Lung (tissue), 12 donors: ENCODE data around the gene SLC8A2. TPM values are rescaled to one million over a fixed set of nuclear protein-coding genes. Genes with fewer than 3 reads are reported as not detected.

Experiments used
- ATAC-seq: fragments of 200-7000 bp; cut with Tn5 transposase; one replicate; pipeline ENCODE4 v1.9.1; 2020; ENCODE audit warnings: moderate number of reproducible peaks; ENCODE audit not compliant: insufficient read depth, low FRiP score
- DNase-seq, 3 donors: peaks; one replicate each; pipeline ENCODE4 v3.0.0-alpha.2; 2013 to 2017
- H3K27ac ChIP-seq, 2 donors: one replicate each; pipeline ENCODE4 v1.5.1; 2013; ENCODE audit warnings: mild to moderate bottlenecking in 2 of 2, moderate library complexity in 2 of 2, control low read depth in 1 of 2, inconsistent platforms in 1 of 2, low read depth in 1 of 2, low read length in 1 of 2
- H3K27me3 ChIP-seq, 3 donors: one replicate each; pipeline ENCODE4 v1.5.1; 2013; ENCODE audit warnings: low read length in 2 of 3; ENCODE audit not compliant: control insufficient read depth in 3 of 3, insufficient read depth in 3 of 3
- H3K36me3 ChIP-seq, 4 donors: one replicate each; pipeline ENCODE4 v1.5.1; 2013; ENCODE audit warnings: low read length in 4 of 4, mild to moderate bottlenecking in 1 of 4, moderate library complexity in 1 of 4; ENCODE audit not compliant: control insufficient read depth in 4 of 4, insufficient read depth in 4 of 4
- H3K4me1 ChIP-seq, 5 donors: one replicate each; pipeline ENCODE4 v1.5.1; 2013; ENCODE audit warnings: low read length in 5 of 5, mild to moderate bottlenecking in 2 of 5, moderate library complexity in 1 of 5; ENCODE audit not compliant: control insufficient read depth in 5 of 5, insufficient read depth in 5 of 5
- H3K4me3 ChIP-seq: one replicate; pipeline ENCODE4 v1.5.1; 2013; ENCODE audit warnings: mild to moderate bottlenecking, control low read depth, moderate library complexity
- H3K9ac ChIP-seq, 2 donors: one replicate each; pipeline ENCODE4 v1.5.1; 2013; ENCODE audit warnings: low read length in 2 of 2, control low read depth in 1 of 2; ENCODE audit not compliant: insufficient read depth in 1 of 2
- H3K9me3 ChIP-seq, 4 donors: one replicate each; pipeline ENCODE4 v1.5.1; 2013; ENCODE audit warnings: low read length in 3 of 4, mild to moderate bottlenecking in 1 of 4, moderate library complexity in 1 of 4; ENCODE audit not compliant: control insufficient read depth in 4 of 4, insufficient read depth in 3 of 4
- WGBS, 2 donors: extraction: QIAGEN DNeasy Blood & Tissue Kit; methylation state at CpG; one replicate each; pipeline ENCODE4 v1.1.7; 2013; 5-methylcytosine and 5-hydroxymethylcytosine counted together
- polyA plus RNA-seq, 2 donors: library from polyadenylated mRNA; stranded (reverse); fragments of 200-250 nt; gene quantifications; one replicate each; pipeline ENCODE4 v1.2.1, GENCODE V29; 2013
- total RNA-seq, 2 donors: library from RNA; depleted of rRNA in 1 of 2; stranded (reverse); fragments of >200 nt in 1 of 2; gene quantifications; one replicate each; pipeline ENCODE4 v1.2.1, GENCODE V29; 2014 to 2021
- TF ChIP-seq, protein P1 (sequence below): IDR thresholded peaks from 2 replicates; pipeline ENCODE4 v1.5.1; 2012; ENCODE audit warnings: mild to moderate bottlenecking; ENCODE audit errors: control extremely low read depth, extremely low read depth
- donor health status: control.
- donor health status: control.
- donor health status: Bipolar disorder and iron deficiency.
- donor health status: healthy.
- donor health status: DM: yes; HTN: yes; CAD: no.

Gene SLC8A2
- total and polyA plus RNA-seq, 4 donors = 0.10 to 0.26 (median 0.15) TPM

DNA sequence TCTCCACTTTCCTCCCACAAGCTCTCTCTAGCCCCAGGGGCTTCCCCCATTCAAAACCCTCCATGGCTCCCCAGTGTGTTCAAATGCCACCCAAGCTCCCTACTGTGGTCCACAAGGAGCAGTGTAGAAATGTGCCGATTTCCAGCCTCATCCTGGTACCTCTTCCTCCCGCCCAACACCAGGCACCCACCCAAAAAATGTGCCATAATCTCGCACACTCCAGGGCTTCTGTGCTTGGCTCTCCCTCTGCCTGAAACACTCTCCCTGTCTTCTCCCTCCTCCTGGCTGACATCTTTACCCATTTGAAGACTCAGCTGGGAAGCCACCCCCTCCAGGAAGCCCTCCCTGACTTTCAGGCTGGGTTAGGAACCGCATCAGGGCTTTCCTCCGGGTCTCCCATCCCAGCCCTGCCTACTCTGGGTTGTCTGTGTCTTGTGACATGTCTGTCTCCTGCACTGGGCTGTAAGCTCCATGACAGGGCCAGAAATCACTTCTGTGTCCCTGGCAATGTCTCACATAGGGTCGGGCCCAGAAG lies 35.7 kb downstream of the SLC8A2 start:
- H3K9me3 ChIP-seq = no peaks in the 10 kb centered on the region
- no peak overlapping the region for H3K4me3 ChIP-seq
- no peaks in the 10 kb centered on the region for H3K36me3 ChIP-seq
- H3K4me1 ChIP-seq = no peaks in the 10 kb centered on the region
- TF ChIP-seq, protein P1, sequence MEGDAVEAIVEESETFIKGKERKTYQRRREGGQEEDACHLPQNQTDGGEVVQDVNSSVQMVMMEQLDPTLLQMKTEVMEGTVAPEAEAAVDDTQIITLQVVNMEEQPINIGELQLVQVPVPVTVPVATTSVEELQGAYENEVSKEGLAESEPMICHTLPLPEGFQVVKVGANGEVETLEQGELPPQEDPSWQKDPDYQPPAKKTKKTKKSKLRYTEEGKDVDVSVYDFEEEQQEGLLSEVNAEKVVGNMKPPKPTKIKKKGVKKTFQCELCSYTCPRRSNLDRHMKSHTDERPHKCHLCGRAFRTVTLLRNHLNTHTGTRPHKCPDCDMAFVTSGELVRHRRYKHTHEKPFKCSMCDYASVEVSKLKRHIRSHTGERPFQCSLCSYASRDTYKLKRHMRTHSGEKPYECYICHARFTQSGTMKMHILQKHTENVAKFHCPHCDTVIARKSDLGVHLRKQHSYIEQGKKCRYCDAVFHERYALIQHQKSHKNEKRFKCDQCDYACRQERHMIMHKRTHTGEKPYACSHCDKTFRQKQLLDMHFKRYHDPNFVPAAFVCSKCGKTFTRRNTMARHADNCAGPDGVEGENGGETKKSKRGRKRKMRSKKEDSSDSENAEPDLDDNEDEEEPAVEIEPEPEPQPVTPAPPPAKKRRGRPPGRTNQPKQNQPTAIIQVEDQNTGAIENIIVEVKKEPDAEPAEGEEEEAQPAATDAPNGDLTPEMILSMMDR = no peak
- ATAC-seq (no peak), DNase-seq (no peak)
- 83 to 86% methylated on average over 6 of the region's 6 CpGs for WGBS, 2 donors
- H3K9ac ChIP-seq = no peak overlapping the region
- peaks cover 0 to 12% (median 11%) of the 10 kb centered on the region in 3 donors for H3K27me3 ChIP-seq
- H3K27ac ChIP-seq = no peak overlapping the region

DNA sequence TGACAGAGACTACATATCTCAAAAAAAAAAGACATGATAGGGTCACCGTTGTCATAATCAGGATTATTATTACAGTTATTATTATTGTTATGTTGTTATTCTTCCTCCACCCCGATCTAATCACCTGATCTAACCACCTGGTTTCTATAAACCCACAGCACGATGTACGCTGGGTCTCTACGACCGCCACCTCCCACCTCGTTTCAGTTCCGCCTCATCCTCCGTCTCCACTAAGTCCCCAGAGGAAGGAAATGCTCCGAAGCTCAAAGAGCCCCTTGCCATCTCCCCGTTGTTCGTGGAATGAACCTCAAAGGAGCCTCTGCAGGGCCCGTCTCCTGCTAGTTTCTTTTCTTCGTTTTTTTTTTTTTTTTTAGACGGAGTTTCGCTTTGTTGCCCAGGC lies 36.5 kb downstream of the SLC8A2 start:
- H3K9me3 ChIP-seq = no peaks in the 10 kb centered on the region
- no peak overlapping the region for H3K4me3 ChIP-seq
- peaks cover 0 to 20% (median 19%) of the 10 kb centered on the region in 3 donors for H3K27me3 ChIP-seq
- no peak overlapping the region for H3K9ac ChIP-seq
- no peak overlapping the region for H3K27ac ChIP-seq
- ATAC-seq (no peak), DNase-seq (no peak)
- 52 to 54% methylated on average over 16 of the region's 16 CpGs for WGBS, 2 donors
- H3K36me3 ChIP-seq = no peaks in the 10 kb centered on the region
- TF ChIP-seq, protein P1 = no peak
- H3K4me1 ChIP-seq = peaks cover 0 to 4% (median 0%) of the 10 kb centered on the region in 5 donors

DNA sequence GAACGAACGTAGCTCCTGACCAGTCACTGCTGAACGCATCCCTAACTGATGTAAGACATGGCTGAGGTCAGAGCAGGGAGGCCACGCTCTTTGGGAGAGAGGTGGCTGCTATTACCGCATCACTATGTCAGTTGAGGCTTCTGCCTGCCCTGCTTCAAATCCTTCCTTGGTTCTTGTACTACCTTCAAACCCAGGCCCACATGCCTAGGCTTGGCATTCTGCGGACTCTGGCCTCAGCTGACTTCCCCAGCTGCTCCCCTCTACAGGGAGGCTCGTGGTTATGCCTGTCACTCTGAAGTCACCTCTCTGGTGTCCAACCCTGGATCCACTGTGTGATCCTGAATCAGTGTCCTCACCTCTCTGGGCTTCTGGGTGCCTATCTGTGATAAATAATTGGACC lies 37.6 kb downstream of the SLC8A2 start:
- Histone ChIP-seq H3K9me3 (no peaks in the 10 kb centered on the region), H3K4me3 (no peak overlapping the region), H3K27ac (no peak overlapping the region), H3K36me3 (no peaks in the 10 kb centered on the region), H3K27me3 (peaks cover 0 to 27% (median 26%) of the 10 kb centered on the region in 3 donors), H3K4me1 (peaks cover 0 to 5% (median 0%) of the 10 kb centered on the region in 5 donors), H3K9ac (no peak overlapping the region)
- WGBS, 2 donors = 75 to 77% methylated on average over 7 of the region's 7 CpGs
- DNase-seq (no peak), ATAC-seq (no peak)
- TF ChIP-seq, protein P1 = no peak

DNA sequence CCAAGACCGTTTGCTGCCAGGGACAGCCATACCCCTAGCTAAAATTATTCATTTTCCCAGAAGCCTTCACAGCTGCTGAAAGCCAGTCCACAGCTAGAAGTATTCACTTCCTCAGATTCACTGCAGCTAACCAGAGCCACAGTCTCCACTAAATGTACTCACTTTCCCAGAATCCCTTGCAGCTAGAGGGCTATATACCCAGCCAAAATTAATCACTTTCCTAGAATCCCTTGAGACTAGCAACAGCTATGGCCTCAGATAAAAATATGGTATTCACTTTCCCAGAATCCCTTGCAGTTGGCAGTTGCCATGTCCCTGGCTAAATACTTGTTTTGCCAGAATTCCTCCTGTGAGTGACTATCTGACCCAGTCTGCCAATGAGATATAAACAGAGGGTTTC lies 38.6 kb downstream of the SLC8A2 start:
- H3K36me3 ChIP-seq = no peaks in the 10 kb centered on the region
- H3K4me1 ChIP-seq = peaks cover 0 to 11% (median 1%) of the 10 kb centered on the region in 5 donors
- H3K9ac ChIP-seq = no peak overlapping the region
- H3K27me3 ChIP-seq = peaks cover 0 to 29% (median 28%) of the 10 kb centered on the region in 3 donors
- WGBS, 2 donors = 0 to 13% methylated on average over 1 of the region's 1 CpG
- ATAC-seq (no peak), DNase-seq (no peak)
- H3K27ac ChIP-seq = no peak overlapping the region
- H3K4me3 ChIP-seq = no peak overlapping the region
- TF ChIP-seq, protein P1 = no peak
- no peaks in the 10 kb centered on the region for H3K9me3 ChIP-seq
